ENCODE results near the gene COL8A1.

The COL8A1 gene

DNA sequence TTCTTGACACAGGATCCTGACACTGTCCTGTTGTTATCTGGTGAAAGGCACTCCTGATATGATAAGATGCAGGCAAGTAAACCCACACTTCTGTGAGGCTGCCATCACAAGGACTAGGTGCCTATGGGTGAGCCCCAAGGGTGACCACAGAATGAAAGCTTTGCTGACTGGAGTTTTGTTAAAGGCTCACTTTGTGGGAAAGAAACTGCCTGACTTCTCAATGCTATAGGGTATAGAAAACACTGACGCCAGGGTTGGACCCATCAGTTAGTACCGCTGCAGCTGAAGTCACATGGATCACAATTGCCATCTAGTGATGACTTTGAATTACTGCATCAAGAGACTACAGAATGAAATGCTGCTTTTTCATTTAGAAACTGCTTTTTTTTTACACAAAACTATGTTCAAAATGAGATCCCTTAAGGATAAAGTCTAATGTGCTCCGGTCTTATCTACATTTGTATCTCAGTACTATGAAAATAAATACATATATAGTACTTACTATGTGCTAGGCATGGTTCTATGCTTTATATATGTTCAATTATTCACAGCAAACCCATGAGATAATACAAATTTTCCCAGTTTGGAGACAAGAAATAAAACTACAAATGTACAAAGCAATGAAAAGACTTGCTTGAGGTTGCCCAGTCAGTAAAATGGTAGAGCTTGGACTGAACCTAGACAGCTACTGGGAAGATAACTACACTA lies 115.0 kb downstream of the COL8A1 start:
- no peaks in the 10 kb centered on the region for H3F3A ChIP-seq (ENCODE audit: insufficient read depth)
- H3K4me2 ChIP-seq (ENCODE audit: low read depth, low read length, poor library complexity, severe bottlenecking): no peak overlapping the region
- H3K79me2 ChIP-seq (ENCODE audit: insufficient read depth, low read length): no peaks in the 10 kb centered on the region
- TF ChIP-seq, protein P1, sequence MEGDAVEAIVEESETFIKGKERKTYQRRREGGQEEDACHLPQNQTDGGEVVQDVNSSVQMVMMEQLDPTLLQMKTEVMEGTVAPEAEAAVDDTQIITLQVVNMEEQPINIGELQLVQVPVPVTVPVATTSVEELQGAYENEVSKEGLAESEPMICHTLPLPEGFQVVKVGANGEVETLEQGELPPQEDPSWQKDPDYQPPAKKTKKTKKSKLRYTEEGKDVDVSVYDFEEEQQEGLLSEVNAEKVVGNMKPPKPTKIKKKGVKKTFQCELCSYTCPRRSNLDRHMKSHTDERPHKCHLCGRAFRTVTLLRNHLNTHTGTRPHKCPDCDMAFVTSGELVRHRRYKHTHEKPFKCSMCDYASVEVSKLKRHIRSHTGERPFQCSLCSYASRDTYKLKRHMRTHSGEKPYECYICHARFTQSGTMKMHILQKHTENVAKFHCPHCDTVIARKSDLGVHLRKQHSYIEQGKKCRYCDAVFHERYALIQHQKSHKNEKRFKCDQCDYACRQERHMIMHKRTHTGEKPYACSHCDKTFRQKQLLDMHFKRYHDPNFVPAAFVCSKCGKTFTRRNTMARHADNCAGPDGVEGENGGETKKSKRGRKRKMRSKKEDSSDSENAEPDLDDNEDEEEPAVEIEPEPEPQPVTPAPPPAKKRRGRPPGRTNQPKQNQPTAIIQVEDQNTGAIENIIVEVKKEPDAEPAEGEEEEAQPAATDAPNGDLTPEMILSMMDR (IDR thresholded peaks at IDR 0.05; ENCODE audit: insufficient read depth, low read length, poor library complexity, severe bottlenecking): peak; percentile 48
- no peak for TF ChIP-seq EZH2phosphoT487 (conservative IDR thresholded peaks at IDR 0.05; ENCODE audit: low read length)
- no peaks in the 10 kb centered on the region for H4K20me1 ChIP-seq (ENCODE audit: low read depth, low read length)
- H3K4me3 ChIP-seq (ENCODE audit: insufficient read depth, low read length, poor library complexity, severe bottlenecking): no peak overlapping the region
- H3K9ac ChIP-seq (ENCODE audit: low read length): no peak overlapping the region
- no peak overlapping the region for H2AFZ ChIP-seq (ENCODE audit: low read depth, low read length, severe bottlenecking)
- no peaks in the 10 kb centered on the region for H3K9me3 ChIP-seq (ENCODE audit: insufficient read depth, low read length)
- no peaks in the 10 kb centered on the region for H3K27me3 ChIP-seq (ENCODE audit: low read length)
- no peaks in the 10 kb centered on the region for H3K9me2 ChIP-seq (replicated peaks; ENCODE audit: insufficient read depth, low read length)
- no peaks in the 10 kb centered on the region for H3K36me3 ChIP-seq (ENCODE audit: low read length)
- no peak overlapping the region for H3K27ac ChIP-seq (ENCODE audit: low read depth, low read length)

DNA sequence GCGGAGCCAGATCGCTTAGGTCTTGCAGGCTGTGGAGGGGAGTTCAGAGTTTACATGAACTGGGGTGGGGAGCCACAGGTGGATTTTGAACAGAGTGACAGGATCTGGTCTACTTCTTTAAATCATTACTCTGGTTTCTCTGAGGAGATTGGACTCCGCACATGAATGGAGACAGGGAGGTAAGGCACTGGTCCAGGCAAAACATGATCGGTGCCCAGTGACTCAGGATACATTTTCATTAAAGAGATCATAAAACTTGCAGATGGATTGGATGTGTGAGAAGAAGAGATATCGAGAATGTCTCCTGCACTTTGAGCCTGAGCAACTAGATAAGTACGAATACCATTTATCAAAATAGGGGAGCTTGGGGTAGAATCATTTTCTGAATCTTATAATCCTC lies 117.4 kb downstream of the COL8A1 start:
- Histone ChIP-seq H3K27ac (ENCODE audit: low read depth, low read length) (no peak overlapping the region), H3F3A (ENCODE audit: insufficient read depth) (no peaks in the 10 kb centered on the region), H3K4me2 (ENCODE audit: low read depth, low read length, poor library complexity, severe bottlenecking) (no peak overlapping the region), H3K79me2 (ENCODE audit: insufficient read depth, low read length) (no peaks in the 10 kb centered on the region), H3K27me3 (ENCODE audit: low read length) (no peaks in the 10 kb centered on the region), H3K9me3 (ENCODE audit: insufficient read depth, low read length) (no peaks in the 10 kb centered on the region), H3K9ac (ENCODE audit: low read length) (no peak overlapping the region), H3K4me3 (ENCODE audit: insufficient read depth, low read length, poor library complexity, severe bottlenecking) (no peak overlapping the region), H2AFZ (ENCODE audit: low read depth, low read length, severe bottlenecking) (no peak overlapping the region), H4K20me1 (ENCODE audit: low read depth, low read length) (no peaks in the 10 kb centered on the region), H3K36me3 (ENCODE audit: low read length) (no peaks in the 10 kb centered on the region), H3K9me2 (replicated peaks; ENCODE audit: insufficient read depth, low read length) (no peaks in the 10 kb centered on the region)
- TF ChIP-seq, protein P1 (IDR thresholded peaks at IDR 0.05; ENCODE audit: insufficient read depth, low read length, poor library complexity, severe bottlenecking): no peak
- TF ChIP-seq EZH2phosphoT487 (conservative IDR thresholded peaks at IDR 0.05; ENCODE audit: low read length): no peak

DNA sequence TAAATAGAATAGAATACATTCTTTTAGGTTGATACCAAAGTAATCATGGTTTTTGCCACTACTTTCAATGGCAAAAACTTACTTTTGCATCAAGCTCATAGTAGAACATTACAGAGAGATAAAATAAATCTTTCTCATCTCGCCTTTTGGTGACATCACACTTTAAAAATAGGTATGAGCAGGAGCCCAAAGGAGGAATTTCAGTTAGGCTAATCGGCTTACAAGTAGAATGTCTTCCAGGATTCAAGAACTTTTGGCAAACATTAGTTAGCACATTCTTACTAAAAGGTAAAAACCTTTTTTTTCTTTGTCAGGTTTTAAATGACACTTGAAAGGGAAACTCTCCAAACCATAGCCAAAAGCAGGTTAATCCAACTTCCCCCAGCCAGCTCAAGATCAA lies 119.6 kb downstream of the COL8A1 start:
- Histone ChIP-seq H3K9ac (ENCODE audit: low read length) (no peak overlapping the region), H3K79me2 (ENCODE audit: insufficient read depth, low read length) (no peaks in the 10 kb centered on the region), H3K36me3 (ENCODE audit: low read length) (no peaks in the 10 kb centered on the region), H3K27ac (ENCODE audit: low read depth, low read length) (no peak overlapping the region), H4K20me1 (ENCODE audit: low read depth, low read length) (no peaks in the 10 kb centered on the region), H3K9me3 (ENCODE audit: insufficient read depth, low read length) (no peaks in the 10 kb centered on the region), H3K9me2 (replicated peaks; ENCODE audit: insufficient read depth, low read length) (no peaks in the 10 kb centered on the region), H3K27me3 (ENCODE audit: low read length) (no peaks in the 10 kb centered on the region), H3F3A (ENCODE audit: insufficient read depth) (no peaks in the 10 kb centered on the region), H3K4me2 (ENCODE audit: low read depth, low read length, poor library complexity, severe bottlenecking) (no peak overlapping the region), H3K4me3 (ENCODE audit: insufficient read depth, low read length, poor library complexity, severe bottlenecking) (no peak overlapping the region), H2AFZ (ENCODE audit: low read depth, low read length, severe bottlenecking) (no peak overlapping the region)
- TF ChIP-seq EZH2phosphoT487 (conservative IDR thresholded peaks at IDR 0.05; ENCODE audit: low read length): no peak

DNA sequence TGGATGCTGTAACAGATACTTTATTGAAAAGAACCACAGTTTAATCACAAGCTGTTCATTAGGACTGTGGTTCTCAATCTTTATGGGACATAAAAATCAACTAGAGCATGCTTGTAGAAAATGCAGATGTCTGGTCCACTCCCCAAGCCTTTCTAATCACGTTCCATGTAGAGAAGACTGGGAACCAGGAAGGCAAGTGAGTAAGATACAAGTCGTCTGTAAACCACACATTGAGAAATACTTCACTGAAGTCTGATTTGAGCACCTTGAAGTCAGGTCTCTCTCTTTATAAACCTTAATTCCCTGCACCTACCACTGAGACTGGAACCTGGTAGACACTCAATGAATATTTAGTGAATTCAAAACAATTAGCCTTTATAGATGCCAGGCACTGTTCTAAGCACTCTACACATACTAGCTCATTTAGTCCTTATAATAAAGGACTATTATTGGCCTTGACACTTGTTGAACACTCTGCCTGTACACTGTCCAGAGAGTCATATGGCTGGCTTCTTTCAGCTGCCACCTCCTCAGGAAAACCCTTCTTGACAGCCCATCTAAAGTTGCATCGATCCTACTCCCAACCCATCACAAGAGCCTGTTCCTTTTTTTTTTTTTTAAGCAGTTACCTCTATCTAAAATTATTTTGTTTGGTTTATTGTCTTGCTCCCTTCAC lies 120.2 kb downstream of the COL8A1 start:
- Histone ChIP-seq H3K4me3 (ENCODE audit: insufficient read depth, low read length, poor library complexity, severe bottlenecking) (no peak overlapping the region), H4K20me1 (ENCODE audit: low read depth, low read length) (no peaks in the 10 kb centered on the region), H3K4me2 (ENCODE audit: low read depth, low read length, poor library complexity, severe bottlenecking) (no peak overlapping the region), H2AFZ (ENCODE audit: low read depth, low read length, severe bottlenecking) (no peak overlapping the region), H3K27ac (ENCODE audit: low read depth, low read length) (no peak overlapping the region), H3K36me3 (ENCODE audit: low read length) (no peaks in the 10 kb centered on the region), H3K9ac (ENCODE audit: low read length) (no peak overlapping the region), H3K9me2 (replicated peaks; ENCODE audit: insufficient read depth, low read length) (no peaks in the 10 kb centered on the region), H3F3A (ENCODE audit: insufficient read depth) (no peaks in the 10 kb centered on the region), H3K27me3 (ENCODE audit: low read length) (no peaks in the 10 kb centered on the region), H3K79me2 (ENCODE audit: insufficient read depth, low read length) (no peaks in the 10 kb centered on the region), H3K9me3 (ENCODE audit: insufficient read depth, low read length) (no peaks in the 10 kb centered on the region)
- TF ChIP-seq, protein P1 (IDR thresholded peaks at IDR 0.05; ENCODE audit: insufficient read depth, low read length, poor library complexity, severe bottlenecking): no peak
- TF ChIP-seq EZH2phosphoT487 (conservative IDR thresholded peaks at IDR 0.05; ENCODE audit: low read length): no peak

All from SU-DHL-6 (cell line).